Tongue (tissue), 2 donors: ENCODE results near the gene RADX. TPM values are rescaled to one million over a fixed set of nuclear protein-coding genes. Genes with fewer than 3 reads are reported as not detected.
"Not testable (repeated sequence)": the region's sequence is repeated elsewhere in the genome, so short reads cannot be mapped to it uniquely, and the experiment has no call there.

Source experiments
- DNase-seq: peaks from one replicate; pipeline ENCODE4 v3.0.0-alpha.2; 2015
- total RNA-seq: library from RNA; depleted of rRNA; stranded (reverse); fragments of >200 nt; gene quantifications from one replicate; pipeline ENCODE4 v1.2.3, GENCODE V29; 2014

RADX gene, protein sequence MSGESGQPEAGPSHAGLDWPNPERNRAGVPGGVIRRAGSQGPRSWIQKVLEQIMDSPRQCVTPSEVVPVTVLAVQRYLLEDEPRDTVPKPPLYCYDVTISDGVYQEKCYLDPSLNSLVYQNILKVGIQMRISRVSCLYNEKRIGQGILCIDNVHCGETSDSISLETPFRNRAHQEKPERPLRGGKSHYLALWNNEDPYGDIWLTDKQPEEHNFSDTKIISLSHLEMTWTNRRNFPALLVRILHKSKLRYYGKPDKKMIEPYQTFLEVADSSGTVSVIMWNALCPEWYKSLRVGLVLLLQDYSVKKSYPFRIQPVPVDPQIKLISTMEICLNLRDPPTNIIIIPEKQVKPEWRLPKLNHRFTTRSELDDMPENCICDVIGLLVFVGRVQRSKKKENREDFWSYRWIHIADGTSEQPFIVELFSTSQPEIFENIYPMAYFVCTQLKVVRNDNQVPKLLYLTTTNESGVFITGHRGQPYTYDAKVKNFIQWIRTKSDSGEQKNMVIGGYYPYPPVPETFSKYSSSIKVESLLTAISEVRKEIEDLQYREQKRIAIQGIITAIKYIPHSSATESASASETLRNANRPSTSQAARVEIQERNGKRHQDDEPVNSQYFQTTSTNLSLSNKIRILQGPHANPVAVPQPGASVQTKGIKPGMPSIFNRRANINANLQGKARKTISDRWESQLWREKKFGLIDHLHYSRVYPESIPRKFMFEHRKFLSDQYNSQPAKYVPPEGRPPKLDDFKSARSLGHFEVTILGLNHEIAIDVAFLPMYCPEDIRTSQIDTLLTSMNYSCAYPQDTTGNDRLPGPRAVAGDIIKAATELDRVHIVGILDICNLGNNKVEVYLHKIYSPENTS
- 4.0 TPM for total RNA-seq

DNA sequence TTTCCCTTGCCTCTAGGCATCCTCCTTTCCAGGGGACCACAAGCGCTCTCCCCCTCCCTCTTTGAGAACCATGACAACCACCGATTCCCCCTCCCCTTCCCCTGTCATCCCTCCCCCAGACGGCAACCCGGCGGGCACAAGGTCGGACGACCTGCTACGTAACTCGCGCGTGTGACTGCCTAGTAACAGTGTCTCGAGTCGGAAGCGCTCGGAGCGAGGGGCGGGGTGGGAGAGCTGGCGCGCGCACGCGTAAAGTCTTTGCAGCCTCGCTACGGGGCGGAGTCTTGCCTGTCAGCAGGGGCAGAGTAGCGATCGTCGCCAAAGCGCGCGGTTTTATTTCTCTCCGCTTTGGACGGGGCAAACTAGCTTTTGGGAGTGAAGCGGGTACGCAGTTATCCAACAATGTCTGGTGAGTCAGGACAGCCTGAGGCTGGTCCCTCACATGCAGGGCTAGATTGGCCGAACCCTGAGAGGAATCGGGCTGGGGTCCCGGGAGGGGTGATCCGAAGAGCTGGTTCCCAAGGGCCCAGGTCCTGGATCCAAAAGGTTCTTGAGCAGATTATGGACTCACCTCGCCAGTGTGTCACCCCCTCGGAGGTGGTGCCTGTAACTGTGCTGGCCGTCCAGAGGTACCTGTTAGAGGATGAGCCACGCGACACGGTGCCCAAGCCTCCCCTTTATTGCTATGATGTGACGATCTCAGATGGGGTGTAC is at the start of gene RADX:
TSS of gene RADX (plus strand) at position 300 of the 714 bp plus-strand sequence. CDS start at position 403, 103 bp downstream.
- peak; percentile 86 for DNase-seq

DNA sequence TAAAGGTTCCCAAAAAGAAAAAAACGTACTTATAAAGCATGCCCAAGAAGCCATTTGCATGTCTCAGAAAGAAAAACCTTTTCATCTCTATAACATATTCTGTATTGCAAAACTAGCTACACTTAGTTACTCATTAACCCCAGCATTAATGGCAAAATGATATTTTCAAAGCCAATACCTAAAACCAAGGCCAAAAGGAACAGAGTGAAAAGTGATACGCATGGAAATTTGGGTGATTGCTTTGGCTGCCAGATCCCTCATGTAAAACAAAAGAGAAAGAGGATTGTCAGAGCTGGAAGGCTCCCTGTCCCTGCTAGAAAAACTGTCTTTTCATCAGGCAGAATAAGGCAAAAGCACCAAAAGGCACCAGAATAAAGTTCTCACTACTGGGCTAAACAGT is 46.8 kb upstream of the RADX start:
- no peak for DNase-seq

DNA sequence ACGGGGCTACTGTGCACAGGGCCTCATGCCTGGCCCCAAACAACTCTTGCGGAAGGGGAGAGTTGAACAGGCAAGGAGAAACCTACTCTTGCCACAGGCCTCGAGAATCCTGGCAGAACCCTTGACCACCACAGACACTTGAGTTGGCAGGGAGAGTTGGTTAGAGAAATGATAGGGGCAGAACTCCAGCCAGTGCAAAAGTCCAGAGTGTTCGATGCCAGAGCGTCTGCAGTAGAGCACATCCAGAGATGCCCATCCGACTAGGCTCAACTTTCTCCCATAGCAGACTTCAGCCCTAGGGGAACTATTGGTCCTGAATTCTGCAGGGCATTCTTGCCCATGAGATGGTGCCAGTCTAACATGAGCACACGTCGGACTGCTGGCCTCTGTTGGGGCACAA is 45.4 kb upstream of the RADX start:
- DNase-seq: no peak

DNA sequence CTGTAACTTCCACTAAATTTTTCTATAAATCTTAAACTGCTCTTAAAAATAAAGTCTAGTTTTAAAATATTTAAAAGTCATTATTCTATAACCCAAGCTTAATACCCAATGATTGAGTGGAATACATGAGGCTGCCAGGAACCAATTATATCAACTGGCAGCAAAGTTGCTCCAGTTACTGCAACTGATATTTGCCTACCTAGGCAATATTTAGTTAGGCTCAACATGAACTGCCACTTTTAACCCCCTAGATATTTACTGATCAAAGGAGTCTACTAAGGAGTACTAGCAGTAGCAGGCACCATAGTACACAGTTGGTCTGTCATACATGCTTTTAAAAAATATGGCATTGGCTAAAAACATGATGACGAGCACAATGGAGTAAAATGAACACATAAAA is 29.9 kb upstream of the RADX start:
- DNase-seq: no peak

DNA sequence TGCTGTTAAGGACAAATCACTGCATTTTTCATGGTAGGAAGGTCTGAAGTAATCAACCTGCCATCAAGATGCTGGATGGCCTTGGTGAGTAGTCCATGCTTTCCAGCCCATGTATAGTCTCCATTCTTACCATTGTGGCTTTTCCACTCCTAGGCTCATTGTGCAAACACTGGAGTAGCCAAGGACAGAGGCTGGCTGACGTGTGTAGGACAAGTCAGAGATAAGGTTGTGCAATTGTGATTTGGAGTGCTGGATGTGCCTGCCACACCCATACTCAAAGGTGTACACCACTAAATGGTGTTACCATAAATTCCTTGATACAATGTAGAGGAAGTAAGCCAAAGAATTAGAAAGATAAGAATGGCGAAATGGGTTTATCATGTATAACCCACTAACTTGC is 26.3 kb upstream of the RADX start:
- DNase-seq: no peak

DNA sequence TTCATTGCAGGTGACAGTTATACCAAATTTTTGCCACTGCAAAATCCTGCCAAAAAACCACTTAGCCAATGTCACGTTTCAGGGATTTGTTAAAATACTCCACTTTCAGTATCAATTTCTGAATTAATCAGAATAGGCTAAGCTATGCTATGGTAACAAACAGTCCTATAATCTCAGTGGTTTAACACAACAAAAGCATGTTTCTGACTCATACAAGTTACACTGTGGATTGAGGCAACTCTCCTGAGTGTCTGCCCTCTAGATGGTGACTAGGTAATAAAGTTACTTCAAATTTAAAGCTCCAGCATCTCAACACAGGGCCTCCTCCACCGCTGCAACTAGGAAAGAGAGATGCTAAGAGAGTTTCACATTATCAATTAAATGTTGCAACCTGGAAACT is 23.0 kb upstream of the RADX start:
- DNase-seq: no peak

DNA sequence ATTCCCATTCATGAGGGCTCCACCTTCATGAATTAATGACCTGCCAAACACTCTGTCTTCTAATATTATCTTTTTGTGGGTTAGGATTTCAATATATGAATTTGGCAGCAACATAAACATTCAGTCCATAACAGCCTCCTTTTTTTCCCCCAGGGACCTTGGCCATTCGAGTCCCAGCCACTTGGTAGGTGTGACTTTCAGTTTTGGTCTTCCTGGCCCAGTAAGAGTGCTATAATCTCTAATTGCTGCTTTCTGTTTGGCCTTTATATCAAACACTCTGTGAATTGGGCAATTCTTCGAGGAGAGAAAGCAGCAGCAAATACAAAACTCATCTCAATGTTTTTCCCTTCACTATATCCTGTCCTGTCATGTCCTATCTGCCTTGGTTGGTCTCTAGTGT is 12.4 kb upstream of the RADX start:
- no peak for DNase-seq

DNA sequence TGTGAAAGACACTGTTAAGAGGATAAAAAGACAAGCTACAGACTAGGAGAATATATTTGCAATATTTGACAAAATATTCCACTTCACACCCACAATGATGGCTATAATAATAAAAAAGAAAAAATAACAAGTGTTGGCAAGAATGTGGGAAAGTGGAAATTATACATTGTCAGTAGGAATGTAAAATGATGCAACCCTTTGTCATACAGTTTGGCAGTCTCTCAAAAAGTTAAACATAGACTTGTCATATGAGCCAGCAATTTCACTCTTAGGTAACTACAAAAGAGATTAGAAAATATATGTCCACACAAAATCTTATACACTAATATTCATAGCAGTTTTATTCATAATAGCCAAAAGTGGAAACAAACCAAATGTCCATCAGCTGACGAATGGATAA is 5.2 kb upstream of the RADX start:
- no peak for DNase-seq

DNA sequence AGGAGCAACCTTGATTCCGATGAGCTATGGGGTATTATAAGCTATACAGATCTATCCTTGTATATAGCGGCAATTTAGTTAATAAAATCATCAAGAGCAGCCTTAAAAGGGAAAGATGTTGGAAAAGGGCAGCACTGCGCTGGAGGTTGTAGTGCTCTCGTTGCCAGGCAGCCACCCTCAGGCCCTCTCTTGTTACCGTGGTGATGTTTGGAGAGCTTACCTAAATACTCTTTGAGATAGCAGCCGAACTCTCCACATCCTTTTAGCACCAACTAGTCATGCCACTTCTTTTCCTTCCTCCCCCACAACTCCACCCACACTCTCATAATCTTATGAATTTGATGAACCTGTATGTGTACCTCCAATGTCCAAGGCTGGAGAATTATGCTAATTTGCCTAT is 3.8 kb upstream of the RADX start:
- DNase-seq: peak; percentile 0

DNA sequence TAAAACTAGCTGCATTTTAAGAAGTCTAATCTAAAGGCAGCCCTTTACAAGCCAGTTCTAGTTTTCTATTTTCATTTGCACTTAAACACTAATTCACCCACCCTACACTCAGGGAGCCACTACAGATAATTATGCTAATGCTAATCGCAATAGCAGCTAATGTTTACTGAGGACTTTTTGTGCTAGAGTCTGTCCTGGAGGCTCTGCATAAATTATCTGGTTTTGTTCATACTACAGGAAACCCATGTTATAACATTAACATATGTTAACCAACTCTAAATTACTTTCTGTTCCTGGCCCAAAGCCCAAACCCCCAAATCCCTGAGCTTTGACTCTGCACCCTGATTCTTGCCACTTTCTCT is 480 bp upstream of the RADX start:
- no peak for DNase-seq

DNA sequence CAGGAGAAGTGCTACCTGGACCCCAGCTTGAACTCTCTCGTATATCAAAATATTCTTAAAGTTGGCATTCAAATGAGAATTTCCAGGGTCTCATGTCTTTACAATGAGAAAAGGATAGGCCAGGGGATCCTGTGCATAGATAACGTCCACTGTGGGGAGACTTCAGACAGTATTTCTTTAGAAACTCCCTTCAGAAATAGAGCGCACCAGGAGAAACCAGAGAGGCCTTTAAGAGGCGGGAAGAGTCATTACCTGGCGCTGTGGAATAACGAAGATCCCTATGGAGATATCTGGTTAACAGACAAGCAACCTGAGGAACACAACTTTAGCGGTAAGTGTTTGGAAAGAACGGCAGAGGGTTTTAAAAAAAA is 600 bp downstream of the RADX start:
- peak; percentile 19 for DNase-seq

DNA sequence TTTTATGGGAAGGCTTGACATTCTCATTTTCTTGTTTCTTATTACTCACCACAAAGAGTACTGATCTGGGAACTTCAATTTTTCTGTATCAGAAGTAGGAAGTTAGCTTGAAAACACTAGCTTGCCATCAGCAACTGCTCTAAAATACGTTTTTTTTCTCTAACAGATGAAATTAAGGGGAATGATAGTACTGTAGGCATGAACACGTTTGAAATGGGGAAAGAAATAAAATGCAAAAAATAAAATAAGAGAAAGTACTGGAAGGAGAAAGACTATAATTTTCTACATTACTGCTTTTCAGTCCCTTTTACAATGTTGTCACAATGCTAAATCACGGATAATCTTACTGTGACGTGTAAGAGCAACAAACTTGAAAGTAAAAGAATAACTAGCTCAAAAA is 1.5 kb downstream of the RADX start:
- peak; percentile 0 for DNase-seq

DNA sequence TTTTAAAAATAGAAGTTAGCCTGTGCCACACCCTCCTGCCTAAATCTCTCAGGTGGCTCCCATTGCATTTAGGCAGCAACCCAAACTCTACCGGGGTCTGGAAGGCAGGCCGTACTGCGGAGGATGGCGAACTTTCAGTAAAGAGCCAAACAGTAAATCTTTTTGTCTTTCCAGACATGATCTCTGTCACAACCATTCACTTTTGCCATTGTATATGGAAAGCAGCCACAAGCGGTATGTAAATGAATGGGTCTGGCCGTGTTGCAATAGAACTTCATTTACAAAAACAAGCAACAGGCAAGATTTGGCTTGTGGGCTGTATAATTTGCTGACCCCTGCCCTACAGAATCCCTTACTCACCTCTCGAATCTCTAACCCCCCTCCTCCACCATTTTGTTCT is 3.3 kb downstream of the RADX start:
- DNase-seq: no peak

DNA sequence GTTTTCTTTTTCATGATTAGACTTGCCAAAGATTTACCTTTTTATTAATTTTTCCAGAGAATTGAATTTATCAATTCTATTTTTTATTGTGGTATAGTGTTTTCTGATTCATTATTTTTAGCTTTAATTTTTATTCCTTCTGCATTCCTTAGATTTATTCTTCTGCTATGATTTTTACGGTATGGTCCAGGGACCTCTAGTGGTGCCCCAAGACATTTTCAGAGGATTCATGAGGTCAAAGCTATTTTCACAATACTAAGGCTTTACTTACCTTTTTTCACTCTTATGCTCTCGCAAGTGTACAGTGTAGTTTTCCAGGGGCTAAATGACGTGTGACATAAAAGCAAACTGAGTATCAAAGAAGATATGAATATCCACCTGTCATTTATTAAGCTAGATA is 8.0 kb downstream of the RADX start:
- peak; percentile 7 for DNase-seq

DNA sequence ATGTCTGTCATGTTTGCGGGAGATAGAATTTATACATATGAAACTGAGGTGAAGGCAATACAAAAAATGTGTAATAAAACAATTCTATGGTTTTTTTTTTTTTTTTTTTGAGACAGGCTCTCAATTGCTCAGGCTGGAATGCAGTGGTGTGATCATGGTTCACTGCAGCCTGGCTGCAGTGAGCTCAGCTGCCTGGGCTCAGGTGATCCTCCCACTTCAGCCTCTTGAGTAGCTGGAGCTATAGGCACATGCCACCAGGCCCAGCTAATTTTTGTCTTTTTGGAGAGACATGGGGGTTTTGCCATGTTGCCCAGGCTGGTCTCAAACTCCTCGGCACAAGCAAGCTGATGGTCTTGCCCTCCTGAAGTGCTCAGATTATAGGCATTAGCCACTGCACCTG is 10.1 kb downstream of the RADX start:
- no peak for DNase-seq

DNA sequence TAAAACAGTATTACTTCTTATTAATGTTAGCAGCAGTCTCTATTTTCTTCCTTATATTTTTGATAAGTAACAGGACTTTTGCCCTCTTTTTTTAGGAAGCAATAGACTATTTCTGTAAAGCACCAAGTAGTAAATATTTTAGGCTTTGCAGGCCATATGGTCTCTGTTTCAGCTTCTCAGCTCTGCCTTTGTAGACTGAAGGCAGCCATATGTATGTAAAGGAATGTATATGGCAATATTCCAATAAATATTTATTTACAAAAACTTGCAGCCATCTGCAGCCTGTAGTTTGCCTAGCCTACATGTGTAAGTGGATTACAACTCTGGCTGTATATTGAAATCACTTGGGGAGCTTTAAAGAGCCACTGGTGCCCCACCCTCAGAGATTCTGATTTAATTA is 15.0 kb downstream of the RADX start:
- DNase-seq: peak; percentile 1

DNA sequence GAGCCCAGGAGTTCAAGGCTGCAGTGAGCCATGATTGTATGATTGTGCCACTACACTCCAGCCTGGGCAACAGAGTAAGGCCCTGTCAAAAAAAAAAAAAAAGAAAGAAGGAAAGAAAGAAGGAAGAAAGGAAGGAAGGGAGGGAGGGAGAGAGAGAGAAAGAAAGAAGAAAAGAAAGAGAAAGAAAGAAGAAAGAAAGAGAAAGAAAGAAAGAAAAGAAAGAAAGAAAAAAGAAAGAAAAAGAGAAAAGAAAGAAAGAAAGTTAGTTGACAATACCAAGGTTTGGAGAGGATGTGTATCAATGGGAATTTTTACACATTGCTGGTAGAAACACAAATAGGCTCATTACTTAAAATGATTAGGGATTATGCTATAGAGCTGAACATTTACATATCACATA is 19.8 kb downstream of the RADX start:
- DNase-seq: no peak

DNA sequence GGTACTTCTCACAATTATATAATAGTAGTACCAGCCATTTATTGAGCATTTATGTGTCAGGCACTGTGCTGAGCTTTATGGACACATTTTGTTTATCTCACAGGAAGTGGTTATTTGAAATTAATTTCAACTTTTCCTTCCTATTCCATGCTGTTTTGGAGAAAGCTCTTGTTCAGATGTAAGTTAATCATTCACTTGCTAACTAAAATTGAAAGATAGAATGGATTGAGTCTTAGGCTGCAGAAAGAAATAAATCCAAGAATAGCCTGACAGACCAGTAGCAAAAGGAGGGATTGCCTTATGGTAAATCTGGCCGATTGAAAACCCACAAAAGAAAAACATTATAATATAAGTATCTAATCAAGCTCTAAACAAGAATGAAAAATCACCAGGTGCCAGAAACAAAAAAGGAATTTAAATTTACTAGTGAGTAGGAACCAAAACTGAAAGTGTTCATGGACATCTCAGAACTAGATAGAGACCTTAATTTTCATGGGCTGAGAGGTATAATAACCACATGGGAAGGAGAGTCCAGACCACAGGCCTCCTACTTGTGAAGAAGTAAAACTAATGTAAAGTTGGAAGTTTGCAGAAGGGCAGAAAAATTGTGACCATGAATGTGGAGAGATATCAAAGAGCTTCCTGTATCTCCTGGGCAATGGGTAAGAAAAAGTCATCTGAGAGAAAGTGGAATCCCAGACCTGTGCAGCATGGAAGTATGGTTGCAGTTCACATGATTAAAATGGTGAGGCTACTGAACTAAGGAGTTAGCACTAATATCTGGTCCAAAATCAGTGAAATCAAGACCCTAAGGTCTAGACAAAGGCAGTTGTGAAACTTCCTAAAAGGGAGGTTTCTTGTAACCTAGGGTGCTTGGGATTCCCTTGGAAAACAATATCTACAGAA is 38.0 kb downstream of the RADX start:
- DNase-seq: no peak

DNA sequence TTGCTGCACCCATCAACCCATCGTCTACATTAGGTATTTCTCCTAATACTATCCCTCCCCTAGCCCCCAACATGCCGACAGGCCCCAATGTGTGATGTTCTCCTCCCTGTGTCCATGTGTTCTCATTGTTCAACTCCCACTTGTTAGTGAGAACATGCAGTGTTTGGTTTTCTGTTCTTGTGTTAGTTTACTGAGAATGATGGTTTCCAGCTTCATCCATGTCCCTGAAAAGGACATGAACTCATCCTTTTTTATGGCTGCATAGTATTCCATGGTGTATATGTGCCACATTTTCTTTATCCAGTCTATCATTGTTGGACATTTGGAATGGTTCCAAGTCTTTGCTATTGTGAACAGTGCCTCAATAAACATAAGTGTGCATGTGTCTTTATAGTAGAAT is 41.8 kb downstream of the RADX start:
- not testable (repeated sequence) for DNase-seq

DNA sequence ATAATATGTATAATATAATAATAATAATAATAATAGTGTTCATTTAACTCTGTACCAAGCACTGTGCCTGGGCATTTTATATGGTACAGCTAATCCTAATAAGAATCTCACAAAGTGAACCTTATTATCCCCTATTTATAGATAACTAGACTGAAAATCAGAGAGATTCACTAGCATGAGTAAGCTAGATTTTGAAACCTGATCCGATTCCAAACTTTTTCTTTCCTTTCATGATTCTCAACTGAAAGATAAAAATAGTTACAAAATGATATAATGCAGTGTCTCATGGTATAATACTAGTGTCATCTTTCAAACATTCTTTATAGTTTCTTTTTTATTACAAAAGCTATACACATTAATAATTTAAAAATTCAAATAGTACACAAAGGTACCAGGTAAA is 58.9 kb downstream of the RADX start:
- no peak for DNase-seq

DNA sequence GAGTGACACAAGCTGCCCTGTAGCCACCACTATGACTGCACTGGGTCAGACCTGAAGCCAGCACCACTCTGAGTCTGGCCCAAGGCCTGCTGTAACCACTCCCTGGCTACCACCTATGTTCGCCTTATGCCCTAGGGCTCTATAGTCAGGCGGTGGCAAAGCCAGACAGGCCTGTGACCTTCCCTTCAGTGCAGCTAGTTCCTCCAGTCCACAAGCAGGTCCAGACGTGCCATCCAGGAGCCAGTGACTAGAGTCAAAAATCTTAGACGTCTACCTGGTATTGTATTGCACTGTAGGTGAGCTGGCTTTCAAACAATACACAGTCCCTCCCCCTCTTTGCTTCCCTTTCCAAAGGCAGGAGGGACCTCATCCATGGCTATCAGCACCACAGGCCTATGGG is 60.7 kb downstream of the RADX start:
- no peak for DNase-seq

DNA sequence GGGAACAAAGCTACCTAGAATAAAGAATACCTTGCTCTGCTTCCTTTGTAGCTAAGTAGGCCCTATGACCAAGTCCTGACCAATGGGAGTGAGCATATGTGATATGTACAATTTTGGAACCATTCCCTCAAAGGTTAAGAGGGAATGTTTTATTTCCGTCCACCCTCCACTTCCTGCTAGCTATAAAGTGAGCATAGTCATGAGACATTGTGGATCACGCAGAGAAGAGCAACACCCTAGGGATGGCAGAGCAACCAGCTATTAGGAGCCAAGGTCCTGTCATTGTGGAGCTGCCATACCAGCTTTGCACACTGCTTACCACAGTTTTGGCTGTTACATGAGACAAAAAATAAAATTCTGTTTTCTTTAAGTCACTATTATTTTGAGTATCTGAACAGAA is 68.9 kb downstream of the RADX start:
- DNase-seq: no peak
